GM12891 (cell line): ENCODE measurements around the gene ATP6V0A1.

ENCODE experiments used
- DNase-seq: peaks from one replicate; pipeline ENCODE4 v3.0.0; 2011; ENCODE audit warnings: low spot score; ENCODE audit not compliant: insufficient read length
- FAIRE-seq: peaks from 2 replicates; lab custom pipeline; 2011; peaks lifted over from hg19 to GRCh38; lab: Jason Lieb, UNC
- PAX5 ChIP-seq: IDR thresholded peaks from 2 replicates; pipeline ENCODE4 v1.6.1; 2011; ENCODE audit warnings: low read length, moderate library complexity, mild to moderate bottlenecking; ENCODE audit not compliant: insufficient read depth, severe bottlenecking
- POLR2A ChIP-seq: IDR thresholded peaks from 2 replicates; pipeline ENCODE4 v1.6.1; 2011; ENCODE audit warnings: low read depth, low read length, control low read depth
- POLR2AphosphoS5 ChIP-seq: IDR thresholded peaks from 2 replicates; pipeline ENCODE4 v1.6.1; 2011; ENCODE audit warnings: low read depth, low read length, control low read depth
- POU2F2 ChIP-seq: IDR thresholded peaks from 2 replicates; pipeline ENCODE4 v1.6.1; 2011; ENCODE audit warnings: low read depth, mild to moderate bottlenecking, control low read depth, low read length, moderate library complexity
- SPI1 ChIP-seq: IDR thresholded peaks from 2 replicates; pipeline ENCODE4 v1.6.1; 2011; ENCODE audit warnings: low read depth, low read length, control low read depth
- TAF1 ChIP-seq: IDR thresholded peaks from 2 replicates; pipeline ENCODE4 v1.6.1; 2011; ENCODE audit warnings: low read depth, low read length, control low read depth

Gene ATP6V0A1

DNA sequence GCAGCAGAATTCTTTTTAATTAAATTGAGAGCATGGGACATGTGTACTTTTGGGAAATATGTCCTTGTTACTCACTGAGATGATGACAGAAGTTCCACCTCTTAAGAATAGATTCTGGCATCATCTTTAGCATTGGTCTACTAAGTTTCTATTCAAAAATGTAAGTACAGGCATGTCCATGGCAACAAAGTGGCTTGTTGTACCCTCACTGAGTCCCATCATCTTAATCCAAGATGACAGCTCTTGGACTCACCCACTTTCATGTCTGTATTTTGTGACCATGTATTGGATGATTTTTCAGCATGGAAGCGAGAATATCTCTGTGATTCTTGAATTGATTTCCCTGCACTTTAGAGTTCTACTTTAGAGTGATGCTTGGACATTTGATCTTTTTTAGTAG is 44.2 kb downstream of the ATP6V0A1 start:
- no peak for DNase-seq
- FAIRE-seq = no peak
- TF ChIP-seq PAX5 (no peak), SPI1 (no peak), TAF1 (no peak), POU2F2 (no peak), POLR2A (no peak), POLR2AphosphoS5 (no peak)

DNA sequence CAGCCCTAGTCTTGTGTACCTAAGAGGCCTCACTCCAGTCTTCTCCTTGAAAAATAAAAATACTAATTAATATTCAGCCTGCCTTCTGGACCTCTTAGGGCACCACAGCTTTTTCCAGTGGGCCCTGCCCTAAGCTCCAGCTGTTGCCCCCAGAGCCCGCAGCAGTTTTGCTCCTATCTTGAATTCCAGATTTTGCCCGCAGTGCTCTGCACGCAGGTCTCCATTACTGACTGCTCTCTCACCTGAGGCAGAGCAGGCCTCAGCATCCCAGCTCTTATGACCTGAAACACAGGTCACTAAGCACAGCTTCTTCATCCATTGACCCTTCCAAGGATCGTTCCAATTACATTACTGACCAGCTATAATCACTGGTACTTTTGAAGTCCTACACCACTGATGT is 49.0 kb downstream of the ATP6V0A1 start:
- TF ChIP-seq TAF1 = no peak
- no peak for TF ChIP-seq POLR2A
- TF ChIP-seq PAX5 = no peak
- TF ChIP-seq POLR2AphosphoS5 = no peak
- no peak for TF ChIP-seq SPI1
- no peak for TF ChIP-seq POU2F2
- FAIRE-seq (no peak), DNase-seq (no peak)

DNA sequence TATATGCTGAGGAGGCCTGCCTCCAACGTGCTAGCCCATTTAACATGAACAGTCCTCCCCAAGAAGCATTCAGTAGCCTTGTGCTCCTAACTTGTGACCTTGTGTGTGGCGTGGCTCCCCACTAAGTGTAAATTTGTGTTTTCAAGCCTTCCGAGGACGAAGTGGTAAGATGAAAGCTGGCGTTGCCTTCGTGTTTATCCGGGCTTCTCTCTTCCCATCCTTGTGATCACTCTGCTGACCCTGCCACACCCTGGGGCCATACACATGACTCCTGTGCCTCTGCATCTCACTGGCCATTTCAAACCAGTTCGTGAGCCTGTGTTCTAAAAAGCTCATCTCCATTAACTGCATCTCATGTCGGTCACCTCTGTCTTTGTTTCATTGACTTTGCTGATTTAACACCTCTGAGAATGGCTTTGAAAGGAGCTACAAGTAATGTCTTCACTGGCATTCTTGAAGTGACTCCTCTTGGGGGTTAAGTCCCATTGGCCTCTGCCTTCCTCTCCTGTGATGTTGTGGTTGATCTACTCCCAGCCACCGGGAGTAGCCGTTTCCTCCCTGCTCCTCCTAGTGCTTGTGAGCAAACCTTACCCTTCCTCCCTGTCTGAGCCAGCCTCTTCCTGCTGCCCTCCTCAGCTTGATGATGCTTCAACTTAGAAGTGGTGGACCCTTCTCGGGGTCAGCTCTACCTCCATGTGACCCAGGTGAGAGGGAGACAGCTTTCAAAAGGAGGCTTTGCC is 49.9 kb downstream of the ATP6V0A1 start:
- FAIRE-seq (no peak), DNase-seq (no peak)
- TF ChIP-seq POLR2A (no peak), PAX5 (no peak), SPI1 (no peak), POLR2AphosphoS5 (no peak), TAF1 (no peak), POU2F2 (no peak)

DNA sequence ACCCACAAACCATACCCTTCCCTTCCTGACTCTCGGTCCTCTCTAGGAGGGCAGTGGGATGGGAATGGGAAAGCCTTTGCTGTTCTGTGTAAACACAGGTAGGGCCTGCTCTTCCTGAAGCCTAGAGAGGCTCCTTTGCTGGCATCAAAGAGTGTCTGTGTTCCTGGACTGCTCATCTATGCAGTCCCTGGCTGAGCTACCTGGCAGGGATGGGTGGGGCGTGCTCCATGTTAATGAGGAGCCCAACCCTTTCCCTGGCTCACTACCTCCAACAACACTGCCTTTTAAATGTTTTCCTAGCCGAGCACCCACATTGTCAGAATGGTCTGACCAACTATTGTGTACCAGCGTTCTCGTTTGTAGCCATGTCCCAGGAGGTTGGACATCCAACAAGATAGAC is 50.7 kb downstream of the ATP6V0A1 start:
- TF ChIP-seq POU2F2 (no peak), PAX5 (no peak), POLR2AphosphoS5 (no peak), SPI1 (no peak), TAF1 (no peak), POLR2A (no peak)
- FAIRE-seq (no peak), DNase-seq (no peak)

DNA sequence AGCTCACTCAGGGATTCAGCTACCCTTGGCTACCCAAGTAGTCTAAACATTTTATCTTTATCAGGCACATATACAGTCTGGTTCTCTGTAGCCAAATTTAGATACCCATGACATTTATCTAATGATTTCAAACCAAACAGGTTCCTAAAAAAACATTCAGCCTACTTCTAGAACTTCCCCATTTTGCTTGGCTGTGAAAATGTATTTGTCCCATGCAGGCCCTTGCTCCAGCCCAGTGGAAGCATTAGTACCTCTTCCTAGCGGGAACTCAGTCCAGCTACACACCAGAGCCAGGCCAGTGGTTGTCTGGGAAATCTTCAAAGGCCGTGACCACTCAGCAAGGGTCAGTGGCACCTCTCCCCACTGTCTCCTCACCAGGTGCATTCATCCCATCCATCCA is 51.2 kb downstream of the ATP6V0A1 start:
- FAIRE-seq (no peak), DNase-seq (no peak)
- TF ChIP-seq TAF1 (no peak), PAX5 (no peak), SPI1 (no peak), POLR2AphosphoS5 (no peak), POU2F2 (no peak), POLR2A (no peak)

DNA sequence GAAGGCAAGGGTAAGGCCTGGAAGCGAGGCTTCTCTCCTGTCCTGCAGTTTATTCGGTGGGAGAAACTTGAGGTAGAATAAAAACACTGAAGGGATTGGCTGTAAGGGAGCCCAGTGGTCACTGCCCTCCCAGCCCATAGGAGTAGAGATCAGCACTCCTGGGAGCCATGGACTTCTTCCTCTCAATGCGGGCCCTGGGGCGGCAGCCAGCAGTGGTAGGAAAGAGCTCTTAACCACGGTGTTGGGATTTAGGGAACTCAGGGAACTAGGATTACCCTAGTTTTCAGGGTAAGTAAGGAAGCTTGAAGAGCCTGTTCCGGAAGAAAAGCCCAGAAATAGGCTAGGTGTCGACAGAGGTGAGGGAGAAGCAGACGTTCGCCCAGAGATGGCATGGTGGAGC is 53.6 kb downstream of the ATP6V0A1 start:
- FAIRE-seq = no peak
- no peak for DNase-seq
- TF ChIP-seq TAF1 (no peak), POU2F2 (no peak), POLR2A (no peak), SPI1 (no peak), PAX5 (no peak), POLR2AphosphoS5 (no peak)

DNA sequence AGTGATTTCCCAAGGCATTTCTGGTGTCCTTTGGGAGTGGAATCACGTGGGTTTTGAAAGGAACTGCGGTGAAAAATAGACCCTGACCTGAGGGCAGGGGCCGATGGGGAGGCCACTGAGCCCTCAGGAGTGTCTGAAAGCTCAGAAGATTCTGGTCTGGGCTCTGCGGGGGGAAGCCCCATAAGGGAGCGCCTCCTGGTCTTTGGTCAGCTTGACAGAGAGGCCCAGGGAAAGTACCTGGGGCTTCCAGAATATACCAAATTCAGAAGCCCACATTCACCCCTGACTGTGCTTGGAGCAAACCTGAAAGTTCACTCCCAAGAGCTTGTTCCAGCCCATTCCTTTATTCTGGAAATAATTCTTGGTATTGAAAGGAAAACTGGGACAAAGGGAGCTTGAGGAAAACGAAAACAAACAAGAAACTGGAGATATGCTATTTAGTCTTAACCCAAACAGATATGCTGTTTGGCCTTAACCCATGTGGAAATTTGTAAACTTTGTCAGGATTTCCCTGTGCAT is 54.1 kb downstream of the ATP6V0A1 start:
- FAIRE-seq (no peak), DNase-seq (no peak)
- no peak for TF ChIP-seq SPI1
- no peak for TF ChIP-seq PAX5
- no peak for TF ChIP-seq POU2F2
- no peak for TF ChIP-seq TAF1
- TF ChIP-seq POLR2AphosphoS5 = no peak
- TF ChIP-seq POLR2A = no peak

DNA sequence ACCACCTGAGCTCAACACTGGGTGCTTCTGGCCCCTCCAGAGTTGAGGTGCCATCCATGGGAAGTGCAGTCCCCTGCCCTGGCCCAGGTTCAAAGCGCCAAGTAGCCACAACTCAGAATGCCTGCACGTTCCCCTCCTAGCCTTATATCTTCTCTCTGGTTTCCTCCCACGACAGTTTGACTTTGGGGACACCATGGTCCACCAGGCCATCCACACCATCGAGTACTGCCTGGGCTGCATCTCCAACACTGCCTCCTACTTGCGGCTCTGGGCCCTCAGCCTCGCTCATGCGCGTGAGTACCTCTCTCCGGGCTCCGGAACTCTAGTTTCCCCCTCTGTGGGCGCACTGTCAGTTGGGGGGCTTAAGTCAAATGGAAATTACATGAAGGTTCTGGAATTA is 55.0 kb downstream of the ATP6V0A1 start:
- TF ChIP-seq POLR2AphosphoS5 (no peak), POU2F2 (no peak), PAX5 (no peak), SPI1 (no peak), TAF1 (no peak)
- no peak for FAIRE-seq
- no peak for DNase-seq

DNA sequence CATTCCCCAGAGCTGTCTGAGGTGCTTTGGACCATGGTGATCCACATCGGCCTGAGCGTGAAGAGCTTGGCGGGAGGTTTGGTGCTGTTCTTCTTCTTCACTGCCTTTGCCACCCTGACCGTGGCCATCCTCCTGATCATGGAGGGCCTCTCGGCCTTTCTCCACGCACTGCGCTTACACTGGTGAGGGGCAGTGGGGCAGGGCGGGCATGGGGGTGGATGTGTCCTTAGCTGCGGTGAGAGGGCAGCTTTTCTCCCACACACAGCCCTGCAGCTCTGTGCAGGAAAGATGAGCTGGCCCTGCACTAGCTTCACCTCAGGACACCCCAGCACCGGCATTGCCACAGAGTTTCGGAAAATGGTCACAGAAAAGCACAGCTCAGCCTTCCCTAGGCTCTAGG is 55.6 kb downstream of the ATP6V0A1 start:
- FAIRE-seq (no peak), DNase-seq (no peak)
- no peak for TF ChIP-seq POU2F2
- no peak for TF ChIP-seq SPI1
- TF ChIP-seq PAX5 = no peak
- no peak for TF ChIP-seq POLR2A
- no peak for TF ChIP-seq POLR2AphosphoS5
- no peak for TF ChIP-seq TAF1
